Activated CD8-positive, alpha-beta memory T cell treated with anti-CD3 and anti-CD28 coated beads for 36 hours (primary cell): ENCODE measurements around the gene SLC25A24. TPM values are rescaled to one million over a fixed set of nuclear protein-coding genes. Genes with fewer than 3 reads are reported as not detected.
"Not testable (repeated sequence)": the region's sequence is repeated elsewhere in the genome, so short reads cannot be mapped to it uniquely, and the experiment has no call there.

Experiments
- CTCF ChIA-PET: fragments of 350-600 bp; sonication (Branson Sonifier 250); formaldehyde crosslinking; loops from one replicate; lab custom pipeline; 2021; ENCODE audit warnings: antibody characterized with exemption; lab: Charles Lee
- POLR2A ChIA-PET: fragments of 350-600 bp; sonication (Branson Sonifier 250); formaldehyde crosslinking; loops from one replicate; lab custom pipeline; 2021; ENCODE audit warnings: antibody characterized with exemption; lab: Charles Lee
- total RNA-seq, 2 experiments: library from RNA; stranded (reverse); gene quantifications; one replicate each; pipeline ENCODE4 v1.2.3, GENCODE V29; 2021

SLC25A24 gene
- total RNA-seq, 2 experiments from 2014 or later, result 19.6 to 20.1 TPM

GRCh38 chr1:108142773-108143394, 57.3 kb downstream of the SLC25A24 start:
- ChIA-PET CTCF (no interaction called here), POLR2A (no interaction called here)

- ChIA-PET POLR2A (no interaction called here), CTCF (no interaction called here)
Measured at GRCh38 chr1:108142258-108142657, 57.9 kb downstream of the SLC25A24 start.

DNA sequence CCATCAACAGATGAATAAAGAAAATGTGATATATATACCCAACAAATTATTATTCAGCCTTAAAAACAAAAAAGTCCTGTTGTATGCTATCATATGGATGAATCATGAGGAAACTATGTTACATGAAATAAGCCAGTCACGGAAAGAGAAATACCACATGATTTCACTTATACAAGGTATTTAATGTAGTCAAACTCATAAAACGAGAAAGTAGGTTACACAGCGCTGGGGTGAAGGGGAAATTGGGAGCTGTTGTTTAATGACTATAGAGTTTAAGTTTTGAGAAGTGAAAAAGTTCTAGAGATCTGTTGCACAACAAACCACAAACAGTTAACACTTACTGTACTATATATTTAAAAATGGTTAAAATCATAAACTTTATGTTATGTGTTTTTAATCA, 58.5 kb downstream of the SLC25A24 start:
- POLR2A ChIA-PET, result no interaction called here

GRCh38 chr1:108140936-108141335, 59.2 kb downstream of the SLC25A24 start:
- POLR2A ChIA-PET, result no interaction called here
- CTCF ChIA-PET, result interaction anchor here (1.1 kb wide), 1 partner anchor 15 kb away, joined by 3 read pairs; no protein-coding TSS in a partner anchor

More for the DNA sequence above, 58.5 kb downstream of the SLC25A24 start:
- CTCF ChIA-PET, result interaction anchor here (1.1 kb wide), 1 partner anchor 16 kb away, joined by 3 read pairs; no protein-coding TSS in a partner anchor

GRCh38 chr1:108140177-108140576, 60.0 kb downstream of the SLC25A24 start:
- ChIA-PET CTCF (no interaction called here), POLR2A (no interaction called here)

- POLR2A ChIA-PET, CTCF ChIA-PET: not testable (repeated sequence)
Measured at GRCh38 chr1:108139555-108139954, 60.6 kb downstream of the SLC25A24 start.

GRCh38 chr1:108133148-108133547, 67.0 kb downstream of the SLC25A24 start:
- CTCF ChIA-PET, POLR2A ChIA-PET: not testable (repeated sequence)

- CTCF ChIA-PET, POLR2A ChIA-PET: not testable (repeated sequence)
Measured at GRCh38 chr1:108132367-108132766, 67.8 kb downstream of the SLC25A24 start.

DNA sequence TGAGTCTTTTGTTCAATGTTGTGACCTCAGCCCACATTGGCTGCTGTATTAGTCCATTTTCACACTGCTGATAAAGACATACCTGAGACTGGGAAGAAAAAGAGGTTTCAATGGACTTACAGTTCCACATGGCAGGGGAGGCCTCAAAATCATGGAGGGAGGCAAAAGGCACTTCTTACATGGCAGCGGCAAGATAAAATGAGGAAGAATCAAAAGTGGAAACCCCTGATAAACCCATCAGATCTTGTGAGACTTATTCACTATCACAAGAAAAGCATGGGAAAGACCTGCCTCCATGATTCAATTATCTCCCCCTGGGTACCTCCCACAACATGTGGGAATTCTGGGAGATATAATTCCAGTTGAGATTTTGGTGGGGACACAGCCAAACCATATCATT, 68.9 kb downstream of the SLC25A24 start:
- POLR2A ChIA-PET, CTCF ChIA-PET: not testable (repeated sequence)

- CTCF ChIA-PET, result no interaction called here
- POLR2A ChIA-PET, result no interaction called here
Measured at GRCh38 chr1:108130794-108131193, 69.3 kb downstream of the SLC25A24 start.

DNA sequence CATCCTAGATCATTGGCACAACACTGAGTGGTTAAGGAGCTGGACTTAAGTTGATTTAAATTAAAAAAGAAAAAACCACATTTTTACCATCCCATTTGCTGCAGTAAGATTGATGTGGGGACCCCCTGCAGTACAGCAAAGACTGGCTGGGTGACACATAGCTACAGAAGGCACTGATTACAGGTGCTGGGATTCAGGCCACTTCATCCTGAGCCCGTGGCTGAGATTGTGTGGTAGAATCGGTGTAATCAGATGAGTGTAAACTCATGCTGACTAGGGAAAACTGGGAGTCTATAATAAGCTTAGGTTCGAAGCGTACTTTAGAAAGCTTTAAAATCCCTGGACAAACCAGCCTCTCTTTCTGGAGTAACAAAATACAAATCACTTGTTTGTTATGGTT, 70.1 kb downstream of the SLC25A24 start:
- ChIA-PET CTCF (no interaction called here), POLR2A (no interaction called here)

DNA sequence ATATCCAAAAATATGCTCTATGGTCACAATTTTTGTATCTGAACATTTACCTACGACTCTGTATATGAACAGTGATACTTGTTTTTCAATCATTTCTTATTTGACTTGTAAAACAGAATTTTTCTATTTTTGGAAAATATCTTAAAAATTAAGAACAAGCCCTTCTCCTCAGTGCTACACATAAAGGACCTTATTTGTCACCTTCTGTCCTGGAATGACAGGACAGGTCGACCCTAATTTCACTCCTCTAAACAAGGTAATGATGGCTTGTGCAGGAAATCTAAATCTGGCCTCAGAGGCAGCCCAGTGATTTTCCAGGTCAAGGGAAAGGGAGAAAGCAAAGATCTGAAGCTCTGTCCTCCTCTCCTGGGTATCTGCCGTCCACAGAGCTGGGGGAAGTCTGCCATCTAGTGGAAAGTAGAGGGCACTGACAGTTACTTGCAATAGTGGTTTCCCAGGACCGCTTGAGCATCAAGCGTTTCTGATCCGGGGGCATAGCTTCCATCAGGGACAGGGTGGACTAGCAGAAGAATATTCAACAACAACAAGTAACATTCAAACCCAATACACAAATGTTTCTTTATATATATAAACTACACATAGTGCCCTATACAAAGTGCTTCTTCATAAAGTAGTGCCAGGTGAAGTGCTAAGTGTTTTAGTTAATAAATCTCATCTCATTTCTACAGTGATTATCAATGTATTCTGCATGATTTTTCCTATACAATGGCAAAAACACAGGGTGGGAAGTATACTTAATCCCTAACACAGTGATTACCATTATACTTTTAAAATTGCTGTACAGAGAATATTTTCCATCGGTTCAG, 74.6 kb downstream of the SLC25A24 start:
- ChIA-PET CTCF (interaction anchor here (0.6 to 7.0 kb wide), 14 partner anchors 16 to 367 kb away, joined by 3 to 84 read pairs (median 3); partner anchors contain the start of gene VAV3), POLR2A (no interaction called here)

DNA sequence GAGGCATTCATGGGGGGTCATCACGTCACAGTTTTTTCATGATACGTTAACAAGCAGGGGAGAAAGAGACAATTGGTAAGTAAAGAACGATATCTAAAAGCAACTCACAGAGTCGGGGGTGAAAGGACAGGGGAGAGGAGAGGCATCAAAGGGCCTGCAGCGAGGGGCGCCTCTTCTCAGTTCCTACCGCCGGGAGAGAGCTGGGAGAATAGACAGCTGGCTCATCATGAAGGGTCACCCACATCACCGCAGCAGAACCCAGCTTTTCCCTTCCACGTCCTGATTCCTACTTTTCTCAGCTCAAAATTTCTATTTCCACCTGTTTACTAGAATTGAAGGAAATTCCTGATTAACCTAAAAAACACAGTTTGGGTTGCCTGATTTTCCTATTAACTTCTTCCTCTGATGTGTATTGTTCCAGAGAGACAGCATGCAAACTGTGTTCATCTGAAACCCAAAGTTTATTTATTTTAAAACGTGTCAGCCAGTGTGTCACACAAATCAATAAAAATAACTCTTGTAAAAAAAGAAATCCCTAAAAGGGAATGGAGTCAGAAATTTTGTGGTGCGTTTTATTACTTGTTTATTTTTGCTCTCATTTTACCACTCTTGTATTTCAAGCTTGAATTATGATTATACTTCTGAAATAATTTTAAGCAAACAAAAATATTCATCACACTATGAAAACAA, 75.4 kb downstream of the SLC25A24 start:
- CTCF ChIA-PET, result interaction anchor here (0.6 to 7.0 kb wide), 13 partner anchors 18 to 366 kb away, joined by 3 to 84 read pairs (median 3); partner anchors contain the start of gene VAV3
- POLR2A ChIA-PET, result no interaction called here

GRCh38 chr1:108124023-108124422, 76.1 kb downstream of the SLC25A24 start:
- ChIA-PET POLR2A (no interaction called here), CTCF (interaction anchor here (0.7 to 7.0 kb wide), 5 partner anchors 27 to 346 kb away, joined by 3 to 84 read pairs (median 5); no protein-coding TSS in a partner anchor)

- POLR2A ChIA-PET, result no interaction called here
- CTCF ChIA-PET, result no interaction called here
Measured at GRCh38 chr1:108121358-108122143, 78.6 kb downstream of the SLC25A24 start.

DNA sequence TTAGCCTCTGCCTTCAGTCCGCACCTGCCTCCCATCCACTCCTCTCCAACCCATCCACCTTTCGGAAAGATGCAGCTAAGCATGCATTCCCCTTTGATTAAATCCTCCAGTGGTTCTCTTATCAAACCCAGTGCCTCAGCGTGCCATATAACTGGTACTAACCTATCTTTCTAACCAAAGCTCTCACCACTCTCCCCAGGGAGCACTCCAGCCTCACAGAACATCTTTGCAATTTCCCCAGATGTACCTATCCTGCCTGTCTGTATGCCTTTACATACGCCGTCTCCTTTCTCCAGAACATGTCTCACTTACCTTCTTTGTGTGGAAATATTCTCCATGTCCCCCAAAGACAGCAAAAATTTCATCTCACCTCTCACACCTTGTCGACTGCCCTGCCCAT, 80.0 kb downstream of the SLC25A24 start:
- ChIA-PET CTCF (no interaction called here), POLR2A (no interaction called here)

DNA sequence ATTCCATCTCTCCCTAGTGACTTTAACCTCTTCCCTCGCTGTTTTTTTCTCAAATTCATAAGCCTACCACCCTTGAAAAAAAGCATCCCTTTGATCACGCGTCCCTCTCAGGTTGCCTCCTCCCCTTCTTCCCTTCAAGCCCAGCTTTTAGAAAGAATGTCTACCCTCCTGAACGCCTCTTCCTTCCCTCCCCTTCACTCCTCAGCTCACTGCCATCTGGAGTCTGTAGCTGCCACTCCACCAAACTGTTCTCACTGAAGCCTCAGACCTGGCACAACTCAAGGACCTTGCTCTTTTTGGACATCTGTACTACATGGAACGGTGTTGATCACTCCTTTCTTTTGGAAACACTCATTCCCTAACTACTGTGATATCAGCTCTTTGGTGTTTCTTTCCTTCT, 80.6 kb downstream of the SLC25A24 start:
- ChIA-PET POLR2A (no interaction called here), CTCF (no interaction called here)

GRCh38 chr1:108117945-108118902, 81.9 kb downstream of the SLC25A24 start:
- POLR2A ChIA-PET, result no interaction called here

More at GRCh38 chr1:108117945-108118902, 81.9 kb downstream of the SLC25A24 start:
- CTCF ChIA-PET, result no interaction called here
